CD14-positive monocyte (primary cell): ENCODE measurements around the gene KCNQ1OT1. TPM values are rescaled to one million over a fixed set of nuclear protein-coding genes. Genes with fewer than 3 reads are reported as not detected.

Experiments used
- DNase-seq, 3 donors: peaks; one replicate each; pipeline ENCODE4 v3.0.0-alpha.2; 2011 to 2022
- H2AFZ ChIP-seq: 2 replicates; pipeline ENCODE4 v1.6.0; 2012; ENCODE audit warnings: mild to moderate bottlenecking, low read depth, low read length, inconsistent platforms; ENCODE audit not compliant: insufficient read depth, poor library complexity, severe bottlenecking
- H3K27ac ChIP-seq, 2 donors: 1 replicate in 1 of 2; 2 replicates in 1 of 2; pipeline ENCODE4 v1.5.1; 2012 to 2013; ENCODE audit warnings: low read length in 2 of 2, control low read depth in 1 of 2, inconsistent platforms in 1 of 2, low read depth in 1 of 2, mild to moderate bottlenecking in 1 of 2
- H3K27me3 ChIP-seq, 2 donors: one replicate each; pipeline versions ENCODE4 v1.6.0 to v1.6.1; 2011 to 2013; ENCODE audit warnings: low read length in 2 of 2; ENCODE audit not compliant: control insufficient read depth in 2 of 2, insufficient read depth in 2 of 2
- H3K36me3 ChIP-seq, 2 donors: replicated peaks in 1 of 2; 1 replicate in 1 of 2; 2 replicates in 1 of 2; pipeline versions ENCODE4 v1.5.1 to v1.6.1; 2012 to 2013; ENCODE audit warnings: low read length in 2 of 2, control low read depth in 1 of 2, inconsistent platforms in 1 of 2, mild to moderate bottlenecking in 1 of 2; ENCODE audit not compliant: insufficient read depth in 2 of 2, control insufficient read depth in 1 of 2
- H3K4me1 ChIP-seq, 2 donors: 1 replicate in 1 of 2; 2 replicates in 1 of 2; pipeline versions ENCODE4 v1.5.1 to v1.6.1; 2012 to 2013; ENCODE audit warnings: low read length in 2 of 2, control low read depth in 1 of 2, inconsistent platforms in 1 of 2, mild to moderate bottlenecking in 1 of 2, moderate library complexity in 1 of 2; ENCODE audit not compliant: insufficient read depth in 2 of 2, control insufficient read depth in 1 of 2
- H3K4me2 ChIP-seq: replicated peaks from 2 replicates; pipeline ENCODE3; 2012; ENCODE audit warnings: low read length, moderate library complexity, mild to moderate bottlenecking; ENCODE audit not compliant: poor library complexity, severe bottlenecking; ENCODE audit errors: extremely low read depth
- H3K4me3 ChIP-seq, 3 experiments: fragments of 200-600 bp in 1 of 3; sonication (generic) in 1 of 3; replicated peaks in 1 of 3; 1 replicate in 2 of 3; 2 replicates in 1 of 3; pipeline ENCODE4 v1.5.1; 2011 to 2013; ENCODE audit warnings: low read length in 3 of 3, mild to moderate bottlenecking in 3 of 3, control low read depth in 2 of 3, low read depth in 2 of 3, inconsistent platforms in 1 of 3, moderate library complexity in 1 of 3
- H3K79me2 ChIP-seq: 2 replicates; pipeline ENCODE4 v1.6.0; 2012; ENCODE audit warnings: mild to moderate bottlenecking, control low read depth, inconsistent platforms, low read length, moderate library complexity; ENCODE audit not compliant: insufficient read depth
- H3K9ac ChIP-seq: 2 replicates; pipeline ENCODE4 v1.6.0; 2017; ENCODE audit warnings: low read length, mild to moderate bottlenecking; ENCODE audit not compliant: insufficient read depth, poor library complexity, severe bottlenecking
- H3K9me3 ChIP-seq, 2 donors: replicated peaks in 1 of 2; 1 replicate in 1 of 2; 2 replicates in 1 of 2; pipeline versions ENCODE4 v1.5.1 to v1.6.1; 2012 to 2013; ENCODE audit warnings: low read length in 2 of 2, control low read depth in 1 of 2; ENCODE audit not compliant: control insufficient read depth in 1 of 2, insufficient read depth in 1 of 2
- H4K20me1 ChIP-seq: 2 replicates; pipeline ENCODE4 v1.6.0; 2012; ENCODE audit warnings: mild to moderate bottlenecking, low read length, control low read depth, moderate library complexity; ENCODE audit not compliant: insufficient read depth
- H3K27ac Mint-ChIP-seq, 7 donors: one replicate each; pipeline ENCODE4 v1.8.0; 2020; ENCODE audit warnings: mild to moderate bottlenecking in 7 of 7, mixed read lengths in 7 of 7, moderate library complexity in 6 of 7, inconsistent platforms in 2 of 7
- H3K27me3 Mint-ChIP-seq, 3 donors: one replicate each; pipeline ENCODE4 v1.8.0; 2021 to 2022; ENCODE audit warnings: low read depth in 3 of 3, mild to moderate bottlenecking in 3 of 3, mixed read lengths in 3 of 3, moderate library complexity in 3 of 3, inconsistent platforms in 1 of 3
- H3K36me3 Mint-ChIP-seq, 2 donors: one replicate each; pipeline ENCODE4 v1.8.0; 2020; ENCODE audit warnings: mixed read lengths in 2 of 2, inconsistent platforms in 1 of 2, mild to moderate bottlenecking in 1 of 2
- H3K4me1 Mint-ChIP-seq: one replicate; pipeline ENCODE4 v1.8.0; 2020; ENCODE audit warnings: mild to moderate bottlenecking, mixed read lengths
- H3K4me3 Mint-ChIP-seq, 2 donors: one replicate each; pipeline ENCODE4 v1.8.0; 2020; ENCODE audit warnings: mild to moderate bottlenecking in 2 of 2, mixed read lengths in 2 of 2, moderate library complexity in 1 of 2
- H3K9me3 Mint-ChIP-seq, 7 donors: one replicate each; pipeline ENCODE4 v1.8.0; 2020 to 2022; ENCODE audit warnings: mixed read lengths in 7 of 7, mild to moderate bottlenecking in 6 of 7, moderate library complexity in 6 of 7, inconsistent platforms in 2 of 7
- CTCF ChIP-seq: fragments of 200-600 bp; IDR thresholded peaks from one replicate; pipeline ENCODE4 v1.8.0; 2022; ENCODE audit warnings: antibody characterized with exemption, mild to moderate bottlenecking
- WGBS: methylation state at CpG from one replicate; pipeline ENCODE4 v1.1.5; 2013; ENCODE audit warnings: missing lambda C conversion rate; ENCODE audit not compliant: insufficient coverage; 5-methylcytosine and 5-hydroxymethylcytosine counted together
- intact Hi-C, 2 donors: fragments of 100-400 bp; cut with micrococcal nuclease; formaldehyde crosslinking; loops; one replicate each; pipeline versions ENCODE4 v1.15.0 to v1.15.1; 2023
- polyA plus RNA-seq, 3 donors: library from polyadenylated mRNA; depleted of rRNA in 1 of 3; unstranded in 2 of 3; stranded (reverse) in 1 of 3; fragments of 300-500 nt in 2 of 3; fragments of >200 nt in 1 of 3; fragmentation: Illumina TruSeq in 2 of 3; gene quantifications; 1 replicate in 2 of 3; 2 replicates in 1 of 3; pipeline ENCODE4 v1.2.3, GENCODE V29; 2012 to 2021
- small RNA-seq: library from RNA; depleted of rRNA; stranded (forward); fragments of <200 nt; gene quantifications from one replicate; pipeline ENCODE3, GENCODE V24; 2012; ENCODE audit warnings: low read depth; ENCODE audit not compliant: insufficient read length

KCNQ1OT1 gene
- polyA plus RNA-seq, 3 donors = 0.01 to 0.04 (median 0.03) TPM

DNA sequence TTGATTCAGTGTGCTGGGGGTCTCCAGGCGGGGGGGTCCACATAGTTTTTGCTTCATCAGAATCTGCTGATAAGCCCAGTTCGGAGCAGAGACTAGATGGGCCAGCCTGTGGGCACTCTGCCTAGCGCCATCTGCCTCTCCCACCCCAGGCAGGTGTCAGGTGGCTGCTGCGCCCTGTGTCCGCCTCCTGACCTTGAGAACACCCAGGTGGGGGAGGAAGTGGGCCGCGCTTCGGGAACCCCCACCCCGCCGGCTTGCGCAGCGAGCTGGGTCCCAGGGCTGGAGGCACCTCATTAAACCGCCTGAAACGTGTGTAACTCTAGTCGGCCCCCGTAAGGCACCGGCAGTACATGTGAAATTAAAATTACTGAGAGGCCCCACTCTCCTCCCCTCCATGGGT lies 141.4 kb downstream of the KCNQ1OT1 start:
- no peak overlapping the region for H3K4me2 ChIP-seq
- Mint-ChIP-seq H3K4me1 (peaks cover 23% of the 10 kb centered on the region), H3K36me3 (peaks cover 12 to 13% of the 10 kb centered on the region in 2 donors), H3K27me3 (peaks cover 0 to 1% (median 0%) of the 10 kb centered on the region in 3 donors), H3K9me3 (peaks cover 0 to 4% (median 0%) of the 10 kb centered on the region in 7 donors), H3K4me3 (no peak overlapping the region), H3K27ac (peak overlapping the region in 2 of 7 donors; percentile 31 to 38)
- H3K9ac ChIP-seq = no peak overlapping the region
- intact Hi-C loops = no loop called here
- H3K27me3 ChIP-seq = no peaks in the 10 kb centered on the region
- peaks cover 0 to 3% of the 10 kb centered on the region in 2 donors for H3K9me3 ChIP-seq
- no peak overlapping the region for H3K27ac ChIP-seq
- peaks cover 16% of the 10 kb centered on the region for H3K79me2 ChIP-seq
- H2AFZ ChIP-seq = no peak overlapping the region
- WGBS = over 99% methylated on average over 11 of the region's 17 CpGs
- H3K4me1 ChIP-seq = peaks cover 20 to 30% of the 10 kb centered on the region in 2 donors
- no peak overlapping the region for H3K4me3 ChIP-seq
- TF ChIP-seq CTCF = no peak
- peaks cover 96% of the 10 kb centered on the region for H4K20me1 ChIP-seq
- no peak for DNase-seq
- H3K36me3 ChIP-seq = no peaks in the 10 kb centered on the region

Small RNA genes within 50 kb of the gene (small RNA-seq; reads per million reads assigned to genes)
- gene RF01947 (not detected), gene RF01948 (not detected), gene RF01950 (not detected)

Other genes starting within 250 kb of the KCNQ1OT1 start
- gene CDKN1C, start 185.8 kb upstream of the KCNQ1OT1 start, polyA plus RNA-seq = 10 to 100 TPM in 1 of 3 donors, 1 to 10 TPM in 2; 3.2 to 36.4 (median 4.7) TPM
- gene PHLDA2, start 229.4 kb upstream of the KCNQ1OT1 start, polyA plus RNA-seq = 10 to 100 TPM in 1 of 3 donors, 1 to 10 TPM in 2; 2.6 to 54.5 (median 4.7) TPM